ENCODE measurements around the gene SEC31A.
A peak's percentile ranks its signal among the peaks of the same experiment; 100 is the strongest.

SEC31A gene

GRCh38 chr4:82899374-82900065 lies 8.6 kb upstream of the SEC31A start:
- Histone ChIP-seq H3K9me3 (ENCODE audit: control insufficient read depth, insufficient read depth, low read depth, low read length) (no peaks in the 10 kb centered on the region), H3K4me1 (ENCODE audit: control insufficient read depth, insufficient read depth, low read length) (no peaks in the 10 kb centered on the region), H3K27ac (ENCODE audit: extremely low read depth, low read depth, low read length) (peak overlapping the region; percentile 96), H3K4me3 (ENCODE audit: low read depth, low read length) (peak overlapping the region; percentile 72), H3K36me3 (ENCODE audit: control insufficient read depth in 2 of 2, insufficient read depth in 1 of 2, low read length in 2 of 2) (peaks cover 17 to 50% of the 10 kb centered on the region in 2 experiments; a peak in 2 of 3 replicates)
- CTCF ChIA-PET: interaction anchor here (0.7 to 2.1 kb wide), 8 partner anchors 10 to 1476 kb away, joined by 3 to 13 read pairs (median 4); no protein-coding TSS in a partner anchor
- POLR2A ChIA-PET: interaction anchor here (1.1 to 3.4 kb wide), 3 partner anchors 13 to 112 kb away, joined by 4 to 26 read pairs (median 4); partner anchors contain the start of gene LIN54
- TF ChIP-seq IKZF3 (tag by site-specific recombination; IDR thresholded peaks at IDR 0.05): 0 out of 2 replicates have a peak, but pooled peaks have one; percentile 19
- TF ChIP-seq ZNF449 (tag by site-specific recombination; IDR thresholded peaks at IDR 0.05): peak; percentile 73
- no peak for TF ChIP-seq ZNF830 (tag by site-specific recombination; IDR thresholded peaks at IDR 0.05; ENCODE audit: low read depth)

- peak overlapping the region; percentile 72 for H3K4me3 ChIP-seq (ENCODE audit: low read depth, low read length)
- ChIA-PET CTCF (interaction anchor here (0.6 to 2.1 kb wide), 6 partner anchors 9 to 185 kb away, joined by 3 to 13 read pairs (median 3); no protein-coding TSS in a partner anchor), POLR2A (interaction anchor here (3.4 kb wide), 1 partner anchor 113 kb away, joined by 26 read pairs; the partner anchor contains the start of gene LIN54)
- no peak overlapping the region for H3K27ac ChIP-seq (ENCODE audit: extremely low read depth, low read depth, low read length)
- no peaks in the 10 kb centered on the region for H3K9me3 ChIP-seq (ENCODE audit: control insufficient read depth, insufficient read depth, low read depth, low read length)
- H3K36me3 ChIP-seq (ENCODE audit: control insufficient read depth in 2 of 2, insufficient read depth in 1 of 2, low read length in 2 of 2): peaks cover 18 to 59% of the 10 kb centered on the region in 2 experiments
- H3K4me1 ChIP-seq (ENCODE audit: control insufficient read depth, insufficient read depth, low read length): no peaks in the 10 kb centered on the region
- TF ChIP-seq ZNF501 (tag by site-specific recombination; IDR thresholded peaks at IDR 0.05) (0 out of 2 replicates have a peak, but pooled peaks have one; percentile 13), ZNF394 (tag by site-specific recombination; IDR thresholded peaks at IDR 0.05; ENCODE audit: borderline replicate concordance) (peak; percentile 15; the same call in 1 of the 2 replicates), ZNF768 (tag by site-specific recombination; IDR thresholded peaks at IDR 0.05) (no peak), ZNF146 (tag by site-specific recombination; IDR thresholded peaks at IDR 0.05) (peak; percentile 94), SCRT2 (tag by site-specific recombination; IDR thresholded peaks at IDR 0.05) (peak; percentile 63), ZXDB (tag by site-specific recombination; IDR thresholded peaks at IDR 0.05) (0 out of 2 replicates have a peak, but pooled peaks have one; percentile 15), ZNF670 (tag by site-specific recombination; IDR thresholded peaks at IDR 0.05; ENCODE audit: low read depth) (no peak), GLI2 (tag by site-specific recombination; IDR thresholded peaks at IDR 0.05; ENCODE audit: borderline replicate concordance, low read depth) (no peak), ZNF544 (tag by site-specific recombination; IDR thresholded peaks at IDR 0.05) (no peak), ZNF366 (tag by site-specific recombination; conservative IDR thresholded peaks at IDR 0.05) (peak; percentile 28; the same call in 1 of the 2 replicates), ZBTB49 (tag by site-specific recombination; IDR thresholded peaks at IDR 0.05; ENCODE audit: low read depth) (no peak), ZNF660 (tag by site-specific recombination; IDR thresholded peaks at IDR 0.05) (0 out of 2 replicates have a peak, but pooled peaks have one; percentile 31), FEZF1 (tag by site-specific recombination; IDR thresholded peaks at IDR 0.05) (peak; percentile 31; the same call in 1 of the 2 replicates), ZNF10 (tag by site-specific recombination; IDR thresholded peaks at IDR 0.05) (0 out of 2 replicates have a peak, but pooled peaks have one; percentile 16), ZNF302 (tag by site-specific recombination; IDR thresholded peaks at IDR 0.05; ENCODE audit: low read depth) (no peak), PRDM6 (tag by site-specific recombination; IDR thresholded peaks at IDR 0.05) (peak; percentile 40; the same call in 1 of the 2 replicates), ZNF335 (tag by site-specific recombination; conservative IDR thresholded peaks at IDR 0.05) (peak; percentile 59), KLF1 (tag by site-specific recombination; IDR thresholded peaks at IDR 0.05) (0 out of 2 replicates have a peak, but pooled peaks have one; percentile 16), ZSCAN18 (tag by site-specific recombination; IDR thresholded peaks at IDR 0.05) (no peak), WT1 (tag by site-specific recombination; IDR thresholded peaks at IDR 0.05) (no peak), ZNF580 (tag by site-specific recombination; IDR thresholded peaks at IDR 0.05) (no peak)
Observed at GRCh38 chr4:82898322-82899243, 7.6 kb upstream of the SEC31A start.
